Esophagus squamous epithelium (tissue), 5 donors: ENCODE results near the gene SIK3. TPM values are rescaled to one million over a fixed set of nuclear protein-coding genes. Genes with fewer than 3 reads are reported as not detected.

Source experiments
- DNase-seq: peaks from one replicate; lab custom pipeline; 2025; lab: John Stamatoyannopoulos, UW
- H3K27ac ChIP-seq, 4 donors: fragments of 200-600 bp; sonication (generic); one replicate each; pipeline ENCODE4 v1.5.1; 2016 to 2019; ENCODE audit warnings: mild to moderate bottlenecking in 1 of 4
- H3K27me3 ChIP-seq, 4 donors: fragments of 200-600 bp; sonication (generic); 1 replicate in 3 of 4; 2 replicates in 1 of 4; pipeline versions ENCODE4 v1.5.1 to v1.6.0; 2017 to 2021; ENCODE audit warnings: antibody characterized with exemption in 1 of 4
- H3K36me3 ChIP-seq, 3 donors: fragments of 200-600 bp; sonication (generic); one replicate each; pipeline ENCODE4 v1.5.1; 2016 to 2019
- H3K4me1 ChIP-seq, 3 donors: fragments of 200-600 bp; sonication (generic); one replicate each; pipeline ENCODE4 v1.5.1; 2017 to 2019
- H3K4me3 ChIP-seq, 4 donors: fragments of 200-600 bp; sonication (generic); 1 replicate in 3 of 4; 2 replicates in 1 of 4; pipeline ENCODE4 v1.5.1; 2016 to 2019; ENCODE audit warnings: mild to moderate bottlenecking in 2 of 4, moderate library complexity in 1 of 4
- H3K9me3 ChIP-seq, 3 donors: fragments of 200-600 bp; sonication (generic); one replicate each; pipeline ENCODE4 v1.5.1; 2016 to 2019
- POLR2A ChIP-seq, 4 donors: fragments of 450-650 bp; IDR thresholded peaks; one replicate each; pipeline ENCODE4 v1.6.1; 2017; ENCODE audit warnings: antibody characterized with exemption in 4 of 4, mild to moderate bottlenecking in 4 of 4, moderate library complexity in 3 of 4
- WGBS, 2 donors: methylation state at CpG; one replicate each; pipeline ENCODE4 v1.1.5; 2018; 5-methylcytosine and 5-hydroxymethylcytosine counted together
- intact Hi-C: fragments of 100-400 bp; cut with DNase I; formaldehyde crosslinking; loops from one replicate; pipeline ENCODE4 v1.15.0; 2022
- total RNA-seq, 4 donors: library from RNA; depleted of rRNA; stranded (reverse); fragments of >200 nt; gene quantifications; one replicate each; pipeline ENCODE4 v1.1.0, GENCODE V29; 2016
- TF ChIP-seq, protein P1 (sequence below), 6 experiments: fragments of 450-650 bp in 4 of 6; fragments of 200-600 bp in 2 of 6; sonication (generic) in 2 of 6; IDR thresholded peaks; one replicate each; pipeline ENCODE4 v1.5.1; 2016 to 2019; ENCODE audit warnings: antibody characterized with exemption in 6 of 6, mild to moderate bottlenecking in 4 of 6, moderate library complexity in 4 of 6
- donor health status: DM: yes; HTN: yes; CAD: no.

The SIK3 gene
- total RNA-seq, 4 donors from 2014 or later: 16.2 to 35.1 (median 20.3) TPM

DNA sequence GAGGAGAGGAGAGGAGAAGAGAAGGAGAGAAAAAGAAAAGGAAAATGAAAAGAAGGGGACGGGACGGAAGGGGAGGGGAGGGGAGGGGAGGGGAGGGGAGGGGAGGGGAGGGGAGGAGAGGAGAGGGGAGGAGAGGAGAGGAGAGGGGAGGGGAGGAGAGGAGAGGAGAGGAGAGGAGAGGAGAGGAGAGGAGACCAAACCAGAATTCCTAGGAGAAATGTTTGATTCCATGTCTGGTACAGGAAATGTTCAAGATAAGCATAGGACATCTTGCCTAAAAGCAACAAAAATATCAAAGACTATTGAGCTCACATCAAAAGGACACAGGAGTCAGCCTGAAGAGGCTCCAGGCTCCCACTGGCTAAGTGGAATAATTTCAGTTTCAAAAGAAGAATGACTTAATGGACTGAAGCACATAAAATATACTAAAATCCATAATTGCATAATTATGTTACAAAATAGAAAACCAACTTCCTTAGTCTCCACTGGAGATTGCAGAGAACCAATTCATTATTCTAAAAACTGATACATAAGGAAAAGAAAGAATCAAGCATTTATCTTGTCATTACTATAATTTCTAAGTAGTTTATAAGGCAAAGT is 159.7 kb downstream of the SIK3 start:
- intact Hi-C loops: no loop called here
- Histone ChIP-seq H3K27me3 (no peaks in the 10 kb centered on the region), H3K4me3 (no peak overlapping the region), H3K27ac (no peak overlapping the region), H3K36me3 (peaks cover 0 to 6% (median 0%) of the 10 kb centered on the region in 3 donors), H3K4me1 (no peaks in the 10 kb centered on the region), H3K9me3 (no peaks in the 10 kb centered on the region)
- TF ChIP-seq, protein P1, sequence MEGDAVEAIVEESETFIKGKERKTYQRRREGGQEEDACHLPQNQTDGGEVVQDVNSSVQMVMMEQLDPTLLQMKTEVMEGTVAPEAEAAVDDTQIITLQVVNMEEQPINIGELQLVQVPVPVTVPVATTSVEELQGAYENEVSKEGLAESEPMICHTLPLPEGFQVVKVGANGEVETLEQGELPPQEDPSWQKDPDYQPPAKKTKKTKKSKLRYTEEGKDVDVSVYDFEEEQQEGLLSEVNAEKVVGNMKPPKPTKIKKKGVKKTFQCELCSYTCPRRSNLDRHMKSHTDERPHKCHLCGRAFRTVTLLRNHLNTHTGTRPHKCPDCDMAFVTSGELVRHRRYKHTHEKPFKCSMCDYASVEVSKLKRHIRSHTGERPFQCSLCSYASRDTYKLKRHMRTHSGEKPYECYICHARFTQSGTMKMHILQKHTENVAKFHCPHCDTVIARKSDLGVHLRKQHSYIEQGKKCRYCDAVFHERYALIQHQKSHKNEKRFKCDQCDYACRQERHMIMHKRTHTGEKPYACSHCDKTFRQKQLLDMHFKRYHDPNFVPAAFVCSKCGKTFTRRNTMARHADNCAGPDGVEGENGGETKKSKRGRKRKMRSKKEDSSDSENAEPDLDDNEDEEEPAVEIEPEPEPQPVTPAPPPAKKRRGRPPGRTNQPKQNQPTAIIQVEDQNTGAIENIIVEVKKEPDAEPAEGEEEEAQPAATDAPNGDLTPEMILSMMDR (IDR thresholded peaks at IDR 0.05): no peak
- TF ChIP-seq POLR2A (IDR thresholded peaks at IDR 0.05): no peak
- no peak for DNase-seq
- 95% methylated on average over 2 of the region's 2 CpGs; no CpG with 5 or more reads in 1 of the 2 donors for WGBS, 2 donors

DNA sequence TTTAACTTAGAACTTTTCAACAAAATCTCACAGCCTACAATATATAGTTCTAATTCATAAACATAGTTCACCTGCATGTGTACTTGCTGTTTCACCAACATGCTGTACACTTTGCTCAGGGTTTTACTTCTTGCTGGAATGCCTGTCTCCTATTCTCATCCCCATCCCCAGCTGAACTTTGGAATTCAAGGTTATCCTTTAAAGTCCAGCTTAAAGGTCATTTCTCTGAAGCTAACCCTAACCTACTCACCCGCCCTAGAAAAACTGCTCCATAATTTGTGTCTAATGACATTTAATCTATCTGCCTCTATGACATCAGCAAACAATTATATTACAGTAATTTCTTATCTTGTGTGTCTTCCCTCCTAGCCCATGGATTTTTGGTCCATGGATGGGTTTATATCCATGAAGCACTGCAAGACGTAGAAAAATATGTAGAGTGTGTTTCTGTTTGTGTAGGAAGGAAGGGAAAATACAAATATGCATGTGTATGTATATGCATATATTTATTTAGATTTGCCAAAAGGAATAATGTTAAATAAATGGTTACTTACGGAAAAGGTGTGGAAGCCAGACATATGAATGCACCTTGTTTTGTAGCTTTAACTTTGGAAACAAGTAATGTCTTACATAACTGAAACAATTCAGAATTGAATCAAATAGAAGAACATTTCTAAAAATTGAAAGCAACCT is 161.3 kb downstream of the SIK3 start:
- H3K27me3 ChIP-seq: no peaks in the 10 kb centered on the region
- H3K4me3 ChIP-seq: no peak overlapping the region
- H3K27ac ChIP-seq: no peak overlapping the region
- H3K4me1 ChIP-seq: peaks cover 0 to 9% (median 2%) of the 10 kb centered on the region in 3 donors
- 96 to 97% methylated on average over 3 of the region's 3 CpGs for WGBS, 2 donors
- TF ChIP-seq, protein P1 (IDR thresholded peaks at IDR 0.05): no peak
- no peak for TF ChIP-seq POLR2A (IDR thresholded peaks at IDR 0.05)
- DNase-seq: no peak
- intact Hi-C loops: no loop called here
- no peaks in the 10 kb centered on the region for H3K9me3 ChIP-seq
- H3K36me3 ChIP-seq: peaks cover 0 to 6% (median 0%) of the 10 kb centered on the region in 3 donors

DNA sequence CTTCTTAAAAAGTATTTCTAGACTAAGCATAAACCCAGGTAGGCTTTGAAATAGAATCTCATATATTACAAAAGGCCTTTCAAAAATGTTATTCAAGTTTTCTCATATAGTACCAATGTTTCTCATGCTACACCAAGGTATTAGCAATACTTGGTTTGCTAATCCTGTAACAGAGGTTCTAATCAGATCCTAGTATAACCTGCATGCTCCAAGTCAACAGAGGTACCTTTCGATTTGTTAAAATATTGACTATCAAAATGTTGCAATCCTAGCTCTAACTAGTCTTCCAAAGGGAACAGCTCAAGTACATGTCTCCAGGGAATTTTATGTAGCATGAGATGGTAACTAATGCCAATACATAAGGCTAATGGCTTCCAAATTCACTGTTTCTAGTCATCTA is 162.7 kb downstream of the SIK3 start:
- H3K4me3 ChIP-seq: no peak overlapping the region
- TF ChIP-seq, protein P1 (IDR thresholded peaks at IDR 0.05): no peak
- TF ChIP-seq POLR2A (IDR thresholded peaks at IDR 0.05): no peak
- no peak overlapping the region for H3K27ac ChIP-seq
- 95 to 96% methylated on average over 1 of the region's 1 CpG for WGBS, 2 donors
- H3K4me1 ChIP-seq: peaks cover 0 to 23% (median 12%) of the 10 kb centered on the region in 3 donors
- H3K27me3 ChIP-seq: no peaks in the 10 kb centered on the region
- intact Hi-C loops: no loop called here
- no peak for DNase-seq
- no peaks in the 10 kb centered on the region for H3K9me3 ChIP-seq
- H3K36me3 ChIP-seq: peaks cover 0 to 6% (median 0%) of the 10 kb centered on the region in 3 donors

DNA sequence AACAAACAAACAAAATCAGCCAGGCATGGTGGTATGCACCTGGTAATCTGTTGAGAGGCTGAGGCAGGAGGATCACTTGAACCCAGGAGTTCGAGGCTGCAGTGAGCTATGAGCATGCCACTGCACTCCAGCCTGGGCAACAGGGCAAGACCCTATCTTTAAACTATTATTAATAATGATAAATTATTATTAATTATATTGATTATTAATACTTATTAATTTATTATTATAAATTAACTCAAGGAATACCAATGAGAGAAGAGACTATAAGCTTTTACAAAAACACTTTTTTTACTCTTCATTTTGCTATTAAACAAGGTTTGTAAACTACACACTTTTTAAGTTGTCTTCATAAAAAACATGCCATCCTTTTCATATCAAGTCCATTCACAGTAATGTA is 163.1 kb downstream of the SIK3 start:
- peaks cover 0 to 6% (median 0%) of the 10 kb centered on the region in 3 donors for H3K36me3 ChIP-seq
- H3K9me3 ChIP-seq: no peaks in the 10 kb centered on the region
- H3K4me3 ChIP-seq: no peak overlapping the region
- no peak overlapping the region for H3K27ac ChIP-seq
- DNase-seq: no peak
- H3K4me1 ChIP-seq: peaks cover 0 to 27% (median 16%) of the 10 kb centered on the region in 3 donors
- WGBS, 2 donors: 93 to 100% methylated on average over 1 of the region's 1 CpG
- intact Hi-C loops: no loop called here
- TF ChIP-seq, protein P1 (IDR thresholded peaks at IDR 0.05): no peak
- no peak for TF ChIP-seq POLR2A (IDR thresholded peaks at IDR 0.05)
- no peaks in the 10 kb centered on the region for H3K27me3 ChIP-seq

DNA sequence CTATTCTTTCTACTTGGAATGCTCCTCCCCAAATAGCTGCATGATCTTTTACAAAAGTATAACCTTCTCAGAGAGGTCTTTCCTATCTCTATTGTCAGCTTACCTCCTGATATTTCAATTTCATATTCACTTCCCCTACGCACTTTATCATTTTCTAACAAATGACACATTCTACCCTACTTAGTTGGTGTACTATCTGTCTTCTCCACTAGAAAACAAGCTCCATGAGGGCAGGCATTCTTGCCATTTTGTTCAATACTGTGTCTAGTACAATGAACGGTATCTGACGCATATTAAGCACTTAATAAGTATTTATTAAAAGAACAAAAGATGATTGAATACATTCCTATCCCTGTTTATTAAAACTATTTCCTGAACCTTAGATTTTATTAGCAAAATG is 164.3 kb downstream of the SIK3 start:
- H3K4me1 ChIP-seq: peaks cover 0 to 39% (median 26%) of the 10 kb centered on the region in 3 donors
- intact Hi-C loops: no loop called here
- H3K9me3 ChIP-seq: no peaks in the 10 kb centered on the region
- no peak for DNase-seq
- TF ChIP-seq, protein P1 (IDR thresholded peaks at IDR 0.05): no peak
- TF ChIP-seq POLR2A (IDR thresholded peaks at IDR 0.05): no peak
- peaks cover 0 to 6% (median 0%) of the 10 kb centered on the region in 3 donors for H3K36me3 ChIP-seq
- 94 to 95% methylated on average over 3 of the region's 3 CpGs for WGBS, 2 donors
- H3K27ac ChIP-seq: no peak overlapping the region
- H3K27me3 ChIP-seq: no peaks in the 10 kb centered on the region
- H3K4me3 ChIP-seq: no peak overlapping the region
